ENCODE data around the gene AUTS2. TPM values are rescaled to one million over a fixed set of nuclear protein-coding genes. Genes with fewer than 3 reads are reported as not detected.

The AUTS2 gene
- total and polyA plus RNA-seq, 2 of the 8 experiments (the other 6 are each of a cell fraction or from before 2014, with no cell fraction given): 25.9 to 101 TPM

DNA sequence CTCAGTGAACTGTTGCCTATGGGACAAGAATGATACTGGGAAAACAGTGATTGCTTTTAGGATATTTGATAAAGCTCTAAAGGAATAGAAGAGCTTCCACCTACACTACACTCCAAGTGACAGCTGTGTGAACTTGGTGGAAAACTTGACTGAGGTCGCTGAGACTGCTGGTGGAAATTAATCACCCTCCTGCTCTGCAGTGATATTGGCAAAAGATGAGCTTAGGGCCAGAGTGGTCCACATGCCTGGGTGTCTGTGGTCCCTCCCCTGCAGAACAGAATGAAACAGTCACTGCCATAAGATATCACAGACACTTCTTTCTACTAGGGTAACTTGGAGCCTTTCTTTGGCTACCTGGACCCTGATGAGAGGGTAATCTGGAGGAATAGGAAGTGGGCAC lies 1151.6 kb downstream of the AUTS2 start:
- Histone ChIP-seq H2BK5ac (ENCODE audit: low read depth, low read length) (no peak overlapping the region), H2BK20ac (ENCODE audit: low read length) (no peak overlapping the region), H3K36me3 (ENCODE audit: control insufficient read depth in 2 of 4, insufficient read depth in 4 of 4, low read length in 3 of 4) (peaks cover 0 to 4% (median 0%) of the 10 kb centered on the region in 4 experiments; a peak in 2 of 8 replicates), H3K4me2 (ENCODE audit: insufficient read depth in 1 of 2, low read depth in 2 of 2, low read length in 2 of 2) (no peak overlapping the region), H3K27me3 (replicated peaks in 1 of 4; ENCODE audit: control insufficient read depth in 3 of 4, extremely low read depth in 1 of 4, insufficient read depth in 3 of 4, low read length in 3 of 4) (no peaks in the 10 kb centered on the region), H2AK5ac (ENCODE audit: low read depth, low read length) (no peak overlapping the region), H3K56ac (replicated peaks; ENCODE audit: insufficient read length, low read depth, low read length) (no peak overlapping the region), H3K79me1 (ENCODE audit: low read depth, low read length) (peaks cover 37% of the 10 kb centered on the region), H3K14ac (ENCODE audit: insufficient read length) (no peak overlapping the region), H2BK15ac (ENCODE audit: low read length) (no peak overlapping the region), H2AFZ (ENCODE audit: low read length) (no peak overlapping the region), H3K9me3 (ENCODE audit: insufficient read depth in 2 of 2, low read depth in 1 of 2, low read length in 1 of 2) (no peaks in the 10 kb centered on the region), H2BK120ac (replicated peaks; ENCODE audit: low read depth, low read length) (no peak overlapping the region), H3K18ac (ENCODE audit: extremely low read depth, low read length) (no peak overlapping the region), H3K4me3 (ENCODE audit: extremely low read depth in 1 of 4, insufficient read depth in 2 of 4, low read depth in 3 of 4, low read length in 4 of 4) (no peak overlapping the region), H3K23ac (ENCODE audit: insufficient read length) (no peak overlapping the region), H3K27ac (ENCODE audit: low read depth, low read length) (no peak overlapping the region), H4K91ac (replicated peaks; ENCODE audit: insufficient read length, low read length) (no peak overlapping the region), H3K79me2 (ENCODE audit: control insufficient read depth in 1 of 2, insufficient read depth in 2 of 2, low read length in 2 of 2) (peaks cover 15 to 95% of the 10 kb centered on the region in 2 experiments), H4K5ac (ENCODE audit: insufficient read length, low read depth, low read length) (no peak overlapping the region), H3K23me2 (ENCODE audit: low read depth, low read length) (no peaks in the 10 kb centered on the region; the same call in 1 of the 2 replicates), H4K20me1 (replicated peaks in 1 of 2; ENCODE audit: control insufficient read depth in 1 of 2, insufficient read depth in 2 of 2, low read length in 2 of 2) (peaks cover 37 to 47% of the 10 kb centered on the region in 2 experiments), H4K8ac (ENCODE audit: extremely low read depth, insufficient read depth, low read length) (no peak overlapping the region), H3K9ac (replicated peaks in 1 of 4; ENCODE audit: extremely low read depth in 1 of 4, low read depth in 3 of 4, low read length in 3 of 4) (no peak overlapping the region), H3K4ac (replicated peaks; ENCODE audit: insufficient read length, low read depth, low read length) (no peak overlapping the region), H3K4me1 (replicated peaks in 1 of 4; ENCODE audit: control insufficient read depth in 3 of 4, insufficient read depth in 4 of 4, low read length in 3 of 4) (peaks cover 1 to 12% (median 7%) of the 10 kb centered on the region in 4 experiments), H2BK12ac (ENCODE audit: low read depth, low read length) (no peak overlapping the region)
- 82% methylated on average over 1 of the region's 1 CpG; no CpG with 5 or more reads in 1 of the 2 experiments for WGBS, 2 experiments (ENCODE audit: extremely low coverage in 1 of 2, insufficient coverage in 1 of 2, insufficient read length in 1 of 2, insufficient replicate concordance in 2 of 2, low coverage in 1 of 2, low lambda C conversion rate in 2 of 2, missing lambda C conversion rate in 1 of 2)
- DNase-seq (ENCODE audit: low read depth in 1 of 2, low spot score in 2 of 2): no peak
- CTCF ChIA-PET (ENCODE audit: partially characterized antibody): interaction anchor here (0.9 to 3.0 kb wide), 2 partner anchors 24 to 33 kb away, joined by 3 to 10 read pairs; no protein-coding TSS in a partner anchor
- POLR2A ChIA-PET (ENCODE audit: partially characterized antibody): interaction anchor here (0.6 to 1.1 kb wide), 2 partner anchors 30 to 145 kb away, joined by 3 to 5 read pairs; no protein-coding TSS in a partner anchor
- no peak for FAIRE-seq
- no peak for TF ChIP-seq ZNF274 (IDR thresholded peaks at IDR 0.05; ENCODE audit: borderline replicate concordance, extremely low read depth, low read length)
- TF ChIP-seq SP1 (IDR thresholded peaks at IDR 0.05; ENCODE audit: low read depth, low read length): no peak
- TF ChIP-seq CREB1 (IDR thresholded peaks at IDR 0.05): no peak
- TF ChIP-seq KDM1A (IDR thresholded peaks at IDR 0.05; ENCODE audit: borderline replicate concordance, low read length): no peak
- TF ChIP-seq, protein P1, sequence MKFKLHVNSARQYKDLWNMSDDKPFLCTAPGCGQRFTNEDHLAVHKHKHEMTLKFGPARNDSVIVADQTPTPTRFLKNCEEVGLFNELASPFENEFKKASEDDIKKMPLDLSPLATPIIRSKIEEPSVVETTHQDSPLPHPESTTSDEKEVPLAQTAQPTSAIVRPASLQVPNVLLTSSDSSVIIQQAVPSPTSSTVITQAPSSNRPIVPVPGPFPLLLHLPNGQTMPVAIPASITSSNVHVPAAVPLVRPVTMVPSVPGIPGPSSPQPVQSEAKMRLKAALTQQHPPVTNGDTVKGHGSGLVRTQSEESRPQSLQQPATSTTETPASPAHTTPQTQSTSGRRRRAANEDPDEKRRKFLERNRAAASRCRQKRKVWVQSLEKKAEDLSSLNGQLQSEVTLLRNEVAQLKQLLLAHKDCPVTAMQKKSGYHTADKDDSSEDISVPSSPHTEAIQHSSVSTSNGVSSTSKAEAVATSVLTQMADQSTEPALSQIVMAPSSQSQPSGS (IDR thresholded peaks at IDR 0.05; ENCODE audit: low read length): no peak
- no peak for TF ChIP-seq PHF8 (conservative IDR thresholded peaks at IDR 0.05; ENCODE audit: low read depth, low read length)
- TF ChIP-seq, protein P2, sequence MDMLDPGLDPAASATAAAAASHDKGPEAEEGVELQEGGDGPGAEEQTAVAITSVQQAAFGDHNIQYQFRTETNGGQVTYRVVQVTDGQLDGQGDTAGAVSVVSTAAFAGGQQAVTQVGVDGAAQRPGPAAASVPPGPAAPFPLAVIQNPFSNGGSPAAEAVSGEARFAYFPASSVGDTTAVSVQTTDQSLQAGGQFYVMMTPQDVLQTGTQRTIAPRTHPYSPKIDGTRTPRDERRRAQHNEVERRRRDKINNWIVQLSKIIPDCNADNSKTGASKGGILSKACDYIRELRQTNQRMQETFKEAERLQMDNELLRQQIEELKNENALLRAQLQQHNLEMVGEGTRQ (IDR thresholded peaks at IDR 0.05; ENCODE audit: low read length): no peak
